Stimulated activated CD4-positive, alpha-beta T cell treated with anti-CD3 and anti-CD28 coated beads, Interleukin-1b, Interleukin-23, amount 100 ng/mL, for 1 hour (primary cell): ENCODE results near the gene MAGI1.

Experiments
- DNase-seq, 2 donors: peaks; one replicate each; pipeline ENCODE4 v3.0.0-alpha.2; 2020; ENCODE audit warnings: low read depth in 2 of 2

The MAGI1 gene

GRCh38 chr3:65669163-65669875 lies 369.4 kb downstream of the MAGI1 start:
- DNase-seq, result no peak

DNA sequence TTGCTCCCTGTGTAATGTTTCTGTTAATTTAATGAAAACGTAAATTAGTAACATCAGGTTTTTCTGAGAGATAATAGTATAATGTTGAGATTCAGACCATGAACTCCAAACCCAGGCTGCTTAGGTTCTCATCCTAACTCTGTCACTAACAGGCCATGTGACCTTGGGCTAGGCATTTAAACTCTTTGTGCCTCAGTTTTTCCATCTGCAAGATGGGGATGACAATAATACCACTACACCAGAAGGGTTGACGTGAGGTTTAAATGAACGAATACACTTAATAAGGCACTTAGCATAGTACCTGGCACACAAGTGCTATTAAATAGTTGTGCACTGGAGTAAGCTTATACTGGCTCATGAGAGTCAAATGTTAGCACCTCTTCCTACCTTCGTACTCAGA lies 370.8 kb downstream of the MAGI1 start:
- no peak for DNase-seq

- DNase-seq, result no peak
Observed at GRCh38 chr3:65666448-65667091, 372.1 kb downstream of the MAGI1 start.

- no peak for DNase-seq
Observed at GRCh38 chr3:65665915-65666314, 372.8 kb downstream of the MAGI1 start.

DNA sequence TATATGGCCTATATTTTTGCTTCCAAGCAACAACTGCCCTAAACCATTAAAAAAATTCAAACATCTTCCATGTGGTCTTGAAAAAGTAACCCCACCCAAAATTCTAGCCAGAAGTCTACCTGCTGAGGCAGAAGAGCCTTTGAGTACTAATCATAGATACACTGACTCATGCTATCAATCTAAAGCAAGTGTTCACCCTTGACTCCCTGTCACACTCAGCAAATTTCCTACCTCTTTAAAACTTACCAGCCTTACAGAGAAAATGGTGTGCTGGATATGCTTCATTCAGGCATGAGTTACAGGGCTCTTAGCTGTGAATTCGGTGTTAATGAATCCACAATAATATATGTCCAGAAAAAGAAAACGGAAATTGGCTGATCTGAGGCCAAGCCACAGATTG lies 373.8 kb downstream of the MAGI1 start:
- no peak for DNase-seq

DNA sequence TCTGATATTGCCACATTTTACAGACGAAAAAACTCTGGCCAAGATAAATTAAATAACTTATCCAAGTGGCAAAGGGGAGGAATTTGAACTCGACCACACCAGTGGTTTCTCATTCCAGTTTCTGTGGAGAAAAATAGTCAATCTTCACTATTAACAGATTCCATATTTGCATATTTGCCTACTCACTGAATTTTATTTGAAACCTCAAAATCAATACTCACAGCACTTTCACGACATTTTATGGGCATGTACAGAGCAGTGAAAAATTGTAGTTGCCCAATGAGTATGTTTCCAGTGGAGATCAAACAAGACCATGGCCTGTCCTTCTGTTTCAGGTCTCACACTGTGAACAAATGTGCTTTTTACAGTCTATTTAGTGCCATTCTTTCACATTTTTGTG lies 374.3 kb downstream of the MAGI1 start:
- DNase-seq, result no peak

DNA sequence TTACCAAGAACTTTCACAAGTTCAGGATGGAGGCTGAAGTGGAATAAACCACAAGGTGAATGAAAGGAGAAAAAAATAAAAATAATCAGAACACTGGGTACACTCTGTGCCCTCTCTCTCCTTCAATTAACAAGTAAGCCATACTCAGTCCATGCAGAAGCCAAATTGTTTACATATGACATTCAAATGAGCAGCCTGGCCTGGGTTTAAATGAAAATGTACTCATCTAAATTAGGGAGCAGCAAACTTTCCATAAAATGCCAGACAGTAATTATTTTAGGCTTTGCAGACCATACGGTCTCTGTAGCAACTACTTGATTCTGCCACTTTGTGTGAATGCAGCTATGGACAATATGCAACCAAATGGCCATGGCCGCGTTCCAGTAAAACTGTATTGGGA lies 376.6 kb downstream of the MAGI1 start:
- DNase-seq, result no peak

DNA sequence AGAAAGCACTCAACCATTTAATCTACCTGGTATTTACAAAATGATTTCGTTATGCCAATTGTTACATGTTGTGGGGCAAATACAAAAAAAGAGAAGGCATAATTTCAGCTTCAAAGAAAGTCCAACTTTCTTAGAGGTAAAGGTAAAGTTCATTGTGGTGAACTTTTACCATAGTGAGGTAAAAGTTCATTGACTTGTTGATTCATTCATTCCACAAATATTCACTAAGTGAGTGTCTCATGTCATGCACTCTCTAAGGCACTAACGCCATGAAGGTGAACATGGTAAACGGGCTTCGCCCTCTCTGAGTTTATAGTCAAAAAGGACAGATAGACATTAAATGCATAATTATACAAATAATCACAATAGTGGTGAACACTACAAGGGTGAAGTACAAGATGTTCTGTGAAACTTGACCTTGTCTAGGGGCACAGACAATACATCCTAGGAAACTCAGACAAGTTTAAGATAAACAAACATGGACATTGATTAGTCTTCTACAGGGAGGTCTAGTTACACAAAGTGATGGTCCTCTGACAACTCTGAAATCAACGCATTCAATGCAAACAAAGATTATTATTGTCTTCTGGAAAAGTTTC lies 378.6 kb downstream of the MAGI1 start:
- DNase-seq, result no peak

DNA sequence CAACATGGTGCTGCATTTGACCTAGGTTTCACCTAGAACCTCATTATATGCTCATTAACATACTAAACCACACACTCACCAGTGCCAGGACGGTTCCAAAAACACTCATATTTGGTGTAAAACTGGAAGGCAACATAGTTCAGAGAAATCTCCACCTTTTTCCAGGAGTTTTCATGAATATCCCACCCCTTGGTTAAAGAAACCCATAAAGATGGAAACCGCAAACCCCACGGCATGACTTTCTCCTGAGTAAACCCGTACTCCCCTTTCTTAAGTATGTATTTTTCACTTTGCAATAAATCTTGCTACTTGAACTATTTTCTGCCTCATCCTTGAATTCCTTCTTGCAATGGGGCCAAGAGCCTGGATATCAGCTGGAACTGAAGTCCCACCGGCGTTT lies 379.3 kb downstream of the MAGI1 start:
- DNase-seq, result no peak

DNA sequence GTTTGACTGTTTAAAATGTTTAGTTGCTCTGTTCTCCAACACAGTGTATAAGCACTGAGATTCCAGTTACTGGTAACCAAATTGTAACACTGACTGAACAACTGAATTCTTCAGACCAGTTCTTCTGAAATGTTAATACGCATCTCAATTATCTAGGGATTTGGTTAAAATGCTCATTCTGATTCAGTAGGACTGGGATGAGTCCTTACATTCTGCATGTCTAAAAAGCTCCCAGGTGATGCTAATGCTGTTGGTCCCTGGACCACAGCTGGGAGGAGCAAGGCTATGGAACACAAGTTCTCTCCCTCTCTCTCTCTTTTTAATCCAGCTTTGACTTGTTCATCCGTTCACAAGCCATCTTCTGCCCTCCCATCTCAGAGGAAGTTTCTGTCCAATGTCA lies 380.3 kb downstream of the MAGI1 start:
- no peak for DNase-seq

DNA sequence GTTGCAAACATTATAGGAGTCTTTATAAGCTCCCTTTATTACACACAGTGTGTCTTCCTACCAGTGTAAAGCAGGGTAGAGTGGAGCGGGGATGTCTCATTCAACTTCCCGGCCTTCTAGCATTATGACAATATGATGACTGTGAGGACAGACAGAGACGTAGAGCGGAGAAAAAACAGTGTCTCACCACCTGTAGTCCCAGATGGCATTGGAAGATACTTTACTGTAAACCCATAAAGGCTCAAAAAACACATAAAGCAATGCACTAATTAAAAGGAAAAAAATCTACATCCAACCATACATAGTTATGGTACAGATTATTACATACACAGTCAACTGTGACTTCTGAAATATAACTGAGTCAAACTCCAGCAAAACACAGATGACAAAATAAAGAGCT lies 383.7 kb downstream of the MAGI1 start:
- no peak for DNase-seq

- DNase-seq, result no peak
Observed at GRCh38 chr3:65653731-65654130, 385.0 kb downstream of the MAGI1 start.

GRCh38 chr3:65650247-65650646 lies 388.5 kb downstream of the MAGI1 start:
- no peak for DNase-seq

GRCh38 chr3:65647369-65647768 lies 391.3 kb downstream of the MAGI1 start:
- DNase-seq, result no peak

DNA sequence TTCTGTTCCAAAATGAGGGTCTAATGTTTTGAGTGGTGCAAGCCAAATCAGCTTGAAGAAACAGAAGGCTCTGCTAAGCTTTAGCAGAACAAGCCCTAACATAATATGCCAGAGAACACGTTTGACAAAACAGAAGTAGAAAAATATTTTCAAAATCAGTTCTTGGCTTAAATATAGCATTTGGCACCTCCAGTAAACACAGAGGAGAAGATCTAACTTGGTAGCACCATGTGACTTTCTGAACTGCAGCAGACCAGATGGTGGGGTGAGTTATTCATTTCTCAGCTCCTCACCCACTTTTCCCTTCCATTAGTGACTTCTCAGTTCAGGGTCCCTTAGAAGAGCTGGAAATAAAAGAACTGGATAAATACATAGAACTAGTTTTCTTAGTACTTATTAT lies 395.8 kb downstream of the MAGI1 start:
- no peak for DNase-seq

DNA sequence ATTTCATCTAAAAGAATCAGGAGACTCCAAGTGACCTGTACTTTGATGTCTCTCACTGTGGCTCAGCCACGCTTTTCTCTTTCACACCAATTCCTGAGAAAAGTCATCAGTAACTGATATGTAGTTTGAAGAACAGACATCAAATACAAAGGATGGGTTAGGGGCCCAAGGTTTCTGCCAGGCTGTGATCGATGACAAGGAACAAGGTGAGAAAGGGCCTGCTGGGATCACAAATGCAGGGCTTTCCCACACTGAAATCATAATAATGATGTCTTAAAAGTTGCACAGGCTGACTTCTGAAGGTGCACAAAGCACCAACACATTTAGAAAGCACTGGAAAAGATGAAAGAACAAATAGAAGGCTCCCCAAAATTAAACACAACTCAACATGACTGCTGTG lies 396.9 kb downstream of the MAGI1 start:
- DNase-seq, result no peak

GRCh38 chr3:65641045-65641444 lies 397.7 kb downstream of the MAGI1 start:
- DNase-seq, result no peak

GRCh38 chr3:65639444-65639843 lies 399.3 kb downstream of the MAGI1 start:
- DNase-seq, result no peak

DNA sequence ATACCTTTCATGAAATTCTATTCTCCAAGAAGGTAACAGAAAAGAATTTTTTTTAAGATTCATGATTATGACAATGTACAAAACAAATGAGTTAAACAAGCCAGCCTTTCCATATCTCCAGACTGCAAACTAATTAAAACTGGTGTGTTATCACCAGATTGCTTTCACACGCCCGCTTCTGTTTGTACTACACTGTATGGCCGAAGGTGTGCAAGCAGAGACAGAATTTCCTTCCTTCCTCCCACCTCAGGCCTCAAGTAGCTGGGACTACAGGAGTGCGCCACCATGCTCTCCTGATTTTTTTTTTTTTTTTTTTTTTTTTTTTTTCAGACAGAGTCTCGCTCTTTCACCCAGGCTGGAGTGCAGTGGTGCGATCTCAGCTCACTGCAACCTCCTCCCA lies 400.4 kb downstream of the MAGI1 start:
- DNase-seq, result no peak

DNA sequence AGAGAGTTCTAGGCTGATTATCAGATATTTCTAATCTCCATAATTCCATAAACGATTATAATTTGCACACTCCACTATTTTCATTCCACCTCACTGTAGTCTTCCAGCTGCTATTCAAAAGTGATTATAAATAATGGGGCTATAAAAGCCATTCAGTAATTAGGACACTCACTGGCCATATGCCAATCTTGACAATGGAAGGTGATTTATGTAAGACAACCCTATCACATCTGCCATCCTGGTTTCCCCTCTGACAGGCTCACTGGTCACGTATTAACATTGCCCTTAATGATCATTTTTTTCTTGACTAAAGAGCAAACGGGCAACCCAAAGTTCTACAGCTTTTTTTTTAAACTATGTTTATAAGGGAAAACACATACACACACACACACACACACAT lies 402.4 kb downstream of the MAGI1 start:
- DNase-seq, result no peak

GRCh38 chr3:65635657-65636056 lies 403.1 kb downstream of the MAGI1 start:
- DNase-seq, result no peak

DNA sequence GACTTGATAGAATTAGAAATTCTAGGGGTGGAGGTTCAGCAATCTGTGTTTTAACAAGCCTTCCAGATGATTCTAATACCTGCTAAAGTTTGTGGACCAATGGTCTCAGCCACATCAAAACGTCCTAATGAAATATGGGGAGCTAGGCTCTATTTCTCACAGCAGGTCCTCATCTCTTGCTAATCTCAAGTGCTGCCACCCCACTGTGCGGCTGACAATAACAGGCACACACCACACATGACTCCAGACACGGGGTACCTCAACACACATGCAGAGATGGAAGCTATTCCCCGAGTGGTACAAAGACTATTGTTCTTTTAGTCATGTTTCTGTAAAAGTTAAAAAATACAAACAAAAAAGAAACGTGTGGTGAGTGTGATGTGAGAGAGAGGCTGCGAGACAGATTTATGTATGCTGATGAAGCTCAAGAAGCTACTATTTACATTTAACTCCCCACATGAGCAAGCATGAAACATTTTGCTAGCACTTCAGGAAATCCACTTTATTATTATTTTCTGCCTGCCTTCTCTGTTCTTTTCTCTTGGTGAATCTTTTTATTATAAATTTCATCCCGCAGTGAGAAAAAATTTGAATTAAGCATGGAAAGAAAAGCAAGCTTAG lies 405.6 kb downstream of the MAGI1 start:
- DNase-seq, result no peak

GRCh38 chr3:65632414-65632813 lies 406.3 kb downstream of the MAGI1 start:
- DNase-seq, result no peak
